Muscle of arm (tissue), 12 donors: Measurements from ENCODE around the gene IMPDH2. TPM values are rescaled to one million over a fixed set of nuclear protein-coding genes. Genes with fewer than 3 reads are reported as not detected.

Source experiments
- DNase-seq: peaks from one replicate; pipeline ENCODE4 v3.0.0-alpha.2; 2013
- polyA plus RNA-seq, 12 donors: library from polyadenylated mRNA; unstranded; fragments of 120-200 nt; gene quantifications; one replicate each; pipeline ENCODE4 v1.2.1, GENCODE V29; 2013; ENCODE audit not compliant: insufficient read length in 12 of 12

The IMPDH2 gene
- polyA plus RNA-seq, 12 donors: 195 to 254 (median 226) TPM; not detected in 1

DNA sequence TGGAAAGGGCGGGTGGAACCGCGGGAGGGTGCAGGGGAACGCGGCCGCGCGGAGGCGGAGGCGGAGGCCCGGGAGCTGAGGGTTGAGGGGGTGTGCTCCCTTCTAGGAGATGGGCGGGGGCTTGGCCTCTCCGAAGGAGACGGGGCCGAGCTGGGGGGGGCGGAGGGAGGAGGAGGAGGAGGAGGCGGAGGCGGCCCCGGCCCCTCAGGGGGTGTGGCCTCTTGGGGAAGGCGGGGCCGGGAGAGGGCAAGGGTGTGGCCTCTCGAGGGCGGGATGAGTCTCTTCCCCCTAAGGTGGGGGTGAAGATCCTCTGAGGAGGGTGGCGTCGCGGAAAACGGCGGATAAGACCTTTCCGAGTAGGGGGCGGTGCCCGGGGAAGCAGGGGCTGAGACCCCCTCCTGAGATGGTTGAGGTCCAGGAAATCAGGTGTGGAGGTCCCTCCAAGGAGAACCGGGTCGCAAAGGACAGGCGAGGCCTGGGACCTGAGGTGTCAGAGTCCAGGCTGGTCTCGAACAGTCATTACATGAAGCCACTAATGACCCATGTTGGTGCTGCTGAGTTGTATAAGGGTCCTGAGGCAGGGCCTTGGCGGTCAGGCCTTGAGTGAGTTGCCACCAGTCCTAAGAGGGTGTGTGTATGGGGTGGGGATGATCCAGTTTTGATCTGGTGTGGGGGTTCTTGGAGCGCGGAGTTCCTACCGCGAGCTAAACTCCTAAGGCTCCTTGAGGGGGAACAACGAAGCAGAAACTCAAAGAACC is 21.2 kb downstream of the IMPDH2 start:
- DNase-seq: peak; percentile 84

GRCh38 chr3:49007068-49007770 is 22.0 kb downstream of the IMPDH2 start, which contains the start of gene WDR6:
WDR6 (plus strand) TSS chr3:49007391; CDS start chr3:49007432, 41 bp downstream.
- peak; percentile 95 for DNase-seq

- DNase-seq: no peak
Observed at GRCh38 chr3:49006408-49007067, 22.7 kb downstream of the IMPDH2 start.

DNA sequence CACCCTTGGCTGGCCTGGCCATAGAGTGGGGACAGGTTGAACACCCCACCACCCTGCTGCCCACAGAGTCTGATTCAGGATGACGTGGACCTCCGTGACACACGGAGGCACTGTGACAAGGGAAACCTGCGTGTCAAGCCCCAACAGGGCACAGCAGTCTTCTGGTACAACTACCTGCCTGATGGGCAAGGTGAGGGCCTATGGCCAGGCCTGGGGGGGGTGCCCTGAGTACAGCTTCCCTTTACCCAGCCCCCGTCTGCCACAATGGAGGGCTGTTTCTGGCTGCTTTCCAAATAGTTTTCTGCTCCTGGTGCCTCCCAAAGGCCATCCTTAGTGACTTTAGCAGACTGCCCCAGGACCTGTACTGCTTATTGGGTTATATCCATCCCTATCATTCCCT is 23.2 kb downstream of the IMPDH2 start:
- DNase-seq: no peak

DNA sequence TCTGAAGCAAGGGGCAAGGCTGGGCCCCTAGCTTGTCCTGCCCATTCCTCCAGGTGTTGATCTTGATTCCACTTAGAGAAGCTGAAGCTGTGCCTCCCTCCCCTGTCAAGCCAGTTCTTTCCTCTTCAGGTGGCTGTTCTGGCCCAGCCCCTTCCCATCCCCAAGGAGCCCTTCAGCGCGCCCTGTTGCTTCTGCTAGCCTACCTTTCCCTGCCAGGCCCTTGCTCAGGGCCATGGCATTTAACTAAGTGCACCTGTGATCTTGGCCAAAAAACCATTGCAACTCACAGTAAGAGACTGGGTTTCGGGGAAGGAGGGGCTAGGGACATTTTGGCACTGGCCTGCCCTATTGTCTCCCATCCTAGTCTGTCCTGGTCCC is 23.9 kb downstream of the IMPDH2 start:
- no peak for DNase-seq

- no peak for DNase-seq
Observed at GRCh38 chr3:49004352-49005302, 24.6 kb downstream of the IMPDH2 start.

DNA sequence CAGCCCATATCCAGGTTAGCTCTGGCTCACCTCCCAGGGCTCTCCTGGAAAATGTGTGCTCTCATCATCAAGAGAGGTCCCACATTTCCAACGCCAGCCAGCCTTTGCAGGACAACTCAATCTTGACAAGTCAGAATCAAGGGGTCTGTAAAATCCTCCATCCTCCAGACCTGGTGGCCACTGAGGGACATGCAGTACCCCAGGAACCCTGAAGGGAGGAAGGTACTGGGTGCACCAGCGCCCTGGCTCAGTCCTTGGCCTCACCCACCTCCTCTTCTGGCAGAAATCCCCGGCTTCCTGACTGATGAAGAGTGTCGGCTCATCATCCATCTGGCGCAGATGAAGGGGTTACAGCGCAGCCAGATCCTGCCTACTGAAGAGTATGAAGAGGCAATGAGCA is 28.0 kb downstream of the IMPDH2 start:
- no peak for DNase-seq

- DNase-seq: no peak
Observed at GRCh38 chr3:48999085-48999858, 29.9 kb downstream of the IMPDH2 start.

- no peak for DNase-seq
Observed at GRCh38 chr3:48997714-48998637, 31.2 kb downstream of the IMPDH2 start.

DNA sequence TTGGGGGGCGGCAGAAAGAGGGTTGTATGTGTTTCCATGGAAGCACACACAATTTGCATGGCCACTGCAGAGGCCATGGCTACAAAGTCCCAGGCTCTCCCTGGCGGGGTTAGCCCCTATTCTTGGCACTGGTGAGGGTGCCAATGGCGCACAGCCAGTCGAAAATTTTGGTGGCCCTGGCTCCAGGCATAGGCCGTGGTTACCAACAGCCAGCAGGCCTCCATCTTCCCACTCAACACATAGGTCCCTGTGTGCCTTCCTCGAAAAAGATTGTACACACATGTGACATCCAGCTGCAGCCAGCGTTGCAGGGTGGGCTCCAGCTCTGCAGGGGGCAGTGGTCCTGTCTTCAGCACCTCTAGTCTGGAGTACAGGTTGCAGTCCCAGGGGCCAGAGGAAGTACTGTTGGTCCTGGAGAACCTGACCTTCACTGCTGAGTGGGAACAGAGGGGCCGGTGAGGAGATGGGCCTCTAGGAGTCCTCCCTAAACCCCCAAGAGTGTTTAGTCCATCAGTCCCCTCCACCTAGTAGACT is 32.0 kb downstream of the IMPDH2 start:
- DNase-seq: no peak

- no peak for DNase-seq
Observed at GRCh38 chr3:48996640-48997039, 32.6 kb downstream of the IMPDH2 start.

GRCh38 chr3:48993834-48994233 is 35.4 kb downstream of the IMPDH2 start:
- no peak for DNase-seq

DNA sequence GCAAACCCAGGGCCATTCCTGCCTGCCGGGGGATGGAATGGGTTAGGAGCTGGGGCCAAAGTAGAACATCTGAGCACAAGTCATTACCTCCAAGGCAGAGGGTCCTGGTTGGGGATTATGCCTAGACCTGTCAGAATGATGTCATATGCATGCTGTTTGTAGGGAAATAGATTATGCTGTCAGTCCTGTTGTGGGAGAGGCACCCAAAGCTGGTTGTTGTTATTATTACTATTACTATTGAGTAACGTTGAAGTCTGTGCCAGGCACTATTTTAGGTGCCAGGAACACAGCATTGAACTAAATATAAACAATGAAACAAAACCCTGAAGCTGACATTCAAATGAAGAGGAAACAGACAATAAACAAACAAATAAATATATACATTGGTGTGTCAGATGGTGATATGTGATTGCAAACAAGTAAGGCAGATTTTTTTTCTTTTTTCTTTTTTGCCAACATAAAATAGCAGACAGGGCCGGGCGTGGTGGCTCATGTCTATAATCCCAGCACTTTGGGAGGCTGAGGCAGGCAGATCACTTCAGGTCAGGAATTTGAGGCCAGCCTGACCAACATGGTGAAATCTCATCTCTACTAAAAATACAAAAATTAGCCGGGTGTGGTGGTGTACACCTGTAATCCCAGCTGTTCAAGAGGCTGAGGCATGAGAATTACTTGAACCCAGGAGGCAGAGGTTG is 37.2 kb downstream of the IMPDH2 start:
- DNase-seq: no peak

GRCh38 chr3:48990636-48991469 is 38.3 kb downstream of the IMPDH2 start:
- no peak for DNase-seq

DNA sequence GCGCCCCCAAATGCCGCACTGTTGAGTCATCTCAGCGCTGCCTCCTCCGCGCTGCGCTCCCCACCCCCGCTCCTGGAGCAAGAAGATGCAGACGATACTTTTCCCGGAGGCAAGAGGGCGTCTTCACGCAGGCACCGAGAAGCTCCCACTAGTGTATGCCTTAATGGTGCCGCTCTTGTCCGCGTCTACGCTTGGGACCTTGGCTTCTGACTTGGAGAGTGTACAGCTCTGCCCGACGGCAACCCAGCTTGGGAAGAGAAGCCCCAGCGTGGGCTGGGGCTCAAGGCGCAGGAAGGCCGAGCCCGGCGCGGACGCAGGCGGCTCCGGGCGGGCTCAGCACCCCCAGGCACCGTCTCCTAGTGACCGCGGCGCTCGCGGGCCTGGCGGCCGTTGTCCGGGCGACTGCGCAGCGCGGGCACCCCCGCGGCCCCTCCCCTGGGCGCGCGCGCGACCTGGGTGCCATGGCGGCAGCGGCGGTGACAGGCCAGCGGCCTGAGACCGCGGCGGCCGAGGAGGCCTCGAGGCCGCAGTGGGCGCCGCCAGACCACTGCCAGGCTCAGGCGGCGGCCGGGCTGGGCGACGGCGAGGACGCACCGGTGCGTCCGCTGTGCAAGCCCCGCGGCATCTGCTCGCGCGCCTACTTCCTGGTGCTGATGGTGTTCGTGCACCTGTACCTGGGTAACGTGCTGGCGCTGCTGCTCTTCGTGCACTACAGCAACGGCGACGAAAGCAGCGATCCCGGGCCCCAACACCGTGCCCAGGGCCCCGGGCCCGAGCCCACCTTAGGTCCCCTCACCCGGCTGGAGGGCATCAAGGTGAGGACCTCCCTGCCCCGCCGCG is 39.2 kb downstream of the IMPDH2 start, which contains the start of gene P4HTM:
TSS of gene P4HTM (plus strand) at position 446 of the 840 bp plus-strand sequence. CDS start at position 462, 16 bp downstream.
- DNase-seq: peak; percentile 90

GRCh38 chr3:48989126-48989795 is 39.9 kb downstream of the IMPDH2 start:
- DNase-seq: no peak
